Common myeloid progenitor, CD34-positive (primary cell): ENCODE measurements around the gene ACOX2.
A peak's percentile ranks its signal among the peaks of the same experiment; 100 is the strongest.

Experiments
- CTCF ChIA-PET: fragments of 350-600 bp; sonication (Branson Sonifier 250); formaldehyde crosslinking; loops from one replicate; lab custom pipeline; 2021; ENCODE audit warnings: antibody characterized with exemption; lab: Charles Lee
- POLR2A ChIA-PET: fragments of 350-600 bp; sonication (Branson Sonifier 250); formaldehyde crosslinking; loops from one replicate; lab custom pipeline; 2021; ENCODE audit warnings: antibody characterized with exemption; lab: Charles Lee
- DNase-seq, 3 donors: peaks; one replicate each; pipeline versions ENCODE4 v3.0.0 to v3.0.0-alpha.2; 2013
- H3K27ac ChIP-seq, 2 experiments: 1 replicate in 1 of 2; 2 replicates in 1 of 2; pipeline ENCODE4 v1.7.0; 2013; ENCODE audit warnings: inconsistent platforms in 2 of 2, low read length in 2 of 2, mild to moderate bottlenecking in 2 of 2, low read depth in 1 of 2, moderate library complexity in 1 of 2; ENCODE audit not compliant: severe bottlenecking in 2 of 2, insufficient read depth in 1 of 2, poor library complexity in 1 of 2
- H3K27me3 ChIP-seq, 5 experiments: replicated peaks in 2 of 5; 1 replicate in 3 of 5; 2 replicates in 2 of 5; pipeline versions ENCODE4 v1.6.1 to v1.7.0; 2013; ENCODE audit warnings: low read length in 4 of 5, mild to moderate bottlenecking in 2 of 5, moderate library complexity in 2 of 5, inconsistent platforms in 1 of 5; ENCODE audit not compliant: insufficient read depth in 5 of 5, control insufficient read depth in 4 of 5
- H3K36me3 ChIP-seq, 4 experiments: 1 replicate in 2 of 4; 2 replicates in 2 of 4; pipeline versions ENCODE4 v1.6.1 to v1.7.0; 2013; ENCODE audit warnings: low read length in 3 of 4, control low read depth in 1 of 4, mild to moderate bottlenecking in 1 of 4; ENCODE audit not compliant: control insufficient read depth in 4 of 4, insufficient read depth in 4 of 4
- H3K4me1 ChIP-seq, 4 experiments: 1 replicate in 3 of 4; 2 replicates in 1 of 4; pipeline versions ENCODE4 v1.6.1 to v1.7.1; 2013; ENCODE audit warnings: low read length in 3 of 4, mild to moderate bottlenecking in 3 of 4, control low read depth in 1 of 4, inconsistent platforms in 1 of 4, moderate library complexity in 1 of 4; ENCODE audit not compliant: control insufficient read depth in 4 of 4, insufficient read depth in 4 of 4; ENCODE audit errors: control extremely low read depth in 1 of 4
- H3K4me3 ChIP-seq, 7 experiments: 1 replicate in 4 of 7; 2 replicates in 3 of 7; pipeline versions ENCODE4 v1.5.1 to v1.7.0; 2013; ENCODE audit warnings: mild to moderate bottlenecking in 7 of 7, low read length in 6 of 7, moderate library complexity in 6 of 7, inconsistent platforms in 2 of 7, low read depth in 2 of 7, control low read depth in 1 of 7; ENCODE audit not compliant: insufficient read depth in 4 of 7, control insufficient read depth in 1 of 7; ENCODE audit errors: extremely low read depth in 1 of 7
- H3K9me3 ChIP-seq, 5 experiments: 1 replicate in 4 of 5; 2 replicates in 1 of 5; pipeline versions ENCODE4 v1.6.1 to v1.7.1; 2013; ENCODE audit warnings: low read length in 4 of 5, mild to moderate bottlenecking in 2 of 5, inconsistent platforms in 1 of 5, low read depth in 1 of 5, moderate library complexity in 1 of 5; ENCODE audit not compliant: control insufficient read depth in 4 of 5, insufficient read depth in 2 of 5; ENCODE audit errors: control extremely low read depth in 1 of 5
- WGBS: methylation state at CpG from one replicate; pipeline ENCODE4 v1.1.5; 2013; ENCODE audit not compliant: insufficient coverage; 5-methylcytosine and 5-hydroxymethylcytosine counted together

Gene ACOX2

GRCh38 chr3:58521917-58522631, 14.9 kb downstream of the ACOX2 start:
- ChIA-PET CTCF (interaction anchor here (1.4 to 4.4 kb wide), 2 partner anchors 9 kb away, joined by 5 to 24 read pairs; no protein-coding TSS in a partner anchor), POLR2A (no interaction called here)
- Histone ChIP-seq H3K9me3 (no peaks in the 10 kb centered on the region), H3K4me1 (peaks cover 0 to 11% (median 0%) of the 10 kb centered on the region in 4 experiments), H3K27ac (no peak overlapping the region), H3K27me3 (no peaks in the 10 kb centered on the region), H3K4me3 (no peak overlapping the region), H3K36me3 (peaks cover 0 to 22% (median 4%) of the 10 kb centered on the region in 4 experiments)
- WGBS: 98% methylated on average over 9 of the region's 10 CpGs
- DNase-seq: no peak

- no peak for DNase-seq
- Histone ChIP-seq H3K4me1 (peaks cover 0 to 7% (median 0%) of the 10 kb centered on the region in 4 experiments), H3K27me3 (no peaks in the 10 kb centered on the region), H3K27ac (no peak overlapping the region), H3K9me3 (no peaks in the 10 kb centered on the region), H3K4me3 (no peak overlapping the region), H3K36me3 (peaks cover 0 to 27% (median 2%) of the 10 kb centered on the region in 4 experiments)
- ChIA-PET CTCF (interaction anchor here (1.4 to 4.4 kb wide), 3 partner anchors 8 to 10 kb away, joined by 4 to 24 read pairs (median 5); no protein-coding TSS in a partner anchor), POLR2A (no interaction called here)
- WGBS: 98% methylated on average over 3 of the region's 3 CpGs
Observed at GRCh38 chr3:58521336-58521670, 15.7 kb downstream of the ACOX2 start.

GRCh38 chr3:58520403-58521335, 16.3 kb downstream of the ACOX2 start:
- Histone ChIP-seq H3K36me3 (peaks cover 0 to 29% (median 2%) of the 10 kb centered on the region in 4 experiments), H3K4me3 (no peak overlapping the region), H3K9me3 (no peaks in the 10 kb centered on the region), H3K27ac (no peak overlapping the region), H3K27me3 (no peaks in the 10 kb centered on the region), H3K4me1 (peaks cover 0 to 4% (median 0%) of the 10 kb centered on the region in 4 experiments)
- WGBS: 90% methylated on average over 5 of the region's 8 CpGs
- peak in 2 of 3 donors; percentile 15 to 17 for DNase-seq
- ChIA-PET CTCF (interaction anchor here (2.1 to 4.4 kb wide), 2 partner anchors 9 to 11 kb away, joined by 4 to 24 read pairs; no protein-coding TSS in a partner anchor), POLR2A (no interaction called here)

- WGBS: 96% methylated on average over 4 of the region's 6 CpGs
- no peak for DNase-seq
- no peaks in the 10 kb centered on the region for H3K9me3 ChIP-seq
- peaks cover 0 to 30% (median 1%) of the 10 kb centered on the region in 4 experiments for H3K36me3 ChIP-seq
- H3K4me3 ChIP-seq: no peak overlapping the region
- peaks cover 0 to 4% (median 0%) of the 10 kb centered on the region in 4 experiments for H3K4me1 ChIP-seq
- no peaks in the 10 kb centered on the region for H3K27me3 ChIP-seq
- no peak overlapping the region for H3K27ac ChIP-seq
- CTCF ChIA-PET: interaction anchor here (0.8 to 4.4 kb wide), 3 partner anchors 8 to 129 kb away, joined by 3 to 24 read pairs (median 4); no protein-coding TSS in a partner anchor
- POLR2A ChIA-PET: no interaction called here
Observed at GRCh38 chr3:58519668-58520402, 17.2 kb downstream of the ACOX2 start.

- H3K27me3 ChIP-seq: no peaks in the 10 kb centered on the region
- ChIA-PET CTCF (interaction anchor here (1.0 kb wide), 1 partner anchor 47 kb away, joined by 3 read pairs; no protein-coding TSS in a partner anchor), POLR2A (no interaction called here)
- 89% methylated on average over 3 of the region's 3 CpGs for WGBS
- no peak overlapping the region for H3K27ac ChIP-seq
- H3K4me1 ChIP-seq: peaks cover 0 to 4% (median 0%) of the 10 kb centered on the region in 4 experiments
- peaks cover 0 to 24% (median 1%) of the 10 kb centered on the region in 4 experiments for H3K36me3 ChIP-seq
- no peaks in the 10 kb centered on the region for H3K9me3 ChIP-seq
- H3K4me3 ChIP-seq: no peak overlapping the region
- DNase-seq: no peak
Observed at GRCh38 chr3:58518291-58518789, 18.6 kb downstream of the ACOX2 start.

GRCh38 chr3:58514405-58514804, 22.6 kb downstream of the ACOX2 start:
- H3K27me3 ChIP-seq: no peaks in the 10 kb centered on the region
- 100% methylated on average over 3 of the region's 3 CpGs for WGBS
- DNase-seq: no peak
- no peak overlapping the region for H3K27ac ChIP-seq
- H3K9me3 ChIP-seq: no peaks in the 10 kb centered on the region
- POLR2A ChIA-PET: no interaction called here
- H3K4me3 ChIP-seq: no peak overlapping the region
- H3K36me3 ChIP-seq: peaks cover 0 to 22% (median 0%) of the 10 kb centered on the region in 4 experiments
- CTCF ChIA-PET: interaction anchor here (2.2 kb wide), 1 partner anchor 11 kb away, joined by 8 read pairs; no protein-coding TSS in a partner anchor
- H3K4me1 ChIP-seq: no peaks in the 10 kb centered on the region
